Mesenteric fat pad (tissue), 1 donor: ENCODE measurements around the gene LIN28A. TPM values are rescaled to one million over a fixed set of nuclear protein-coding genes. Genes with fewer than 3 reads are reported as not detected.

ENCODE experiments used
- DNase-seq: peaks from one replicate; pipeline ENCODE4 v3.0.0-alpha.2; 2020; ENCODE audit warnings: low spot score
- total RNA-seq: library from RNA; stranded (reverse); fragmentation: NEBNext Ultra II Directional; extraction: Animal tissue kit (Norgen Biotek cat#: 25700); gene quantifications from one replicate; pipeline ENCODE4 v1.2.1, GENCODE V29; 2021
- donor health status: DM: yes; HTN: yes; CAD: no.

LIN28A gene
- total RNA-seq, 1 donor from 2014 or later: not detected

GRCh38 chr1:26387447-26387846 lies 23.2 kb upstream of the LIN28A start:
- no peak for DNase-seq

GRCh38 chr1:26388791-26389445 lies 21.7 kb upstream of the LIN28A start:
- no peak for DNase-seq

- no peak for DNase-seq
Observed at GRCh38 chr1:26389604-26390247, 20.9 kb upstream of the LIN28A start.

- DNase-seq: no peak
Observed at GRCh38 chr1:26391450-26391849, 19.2 kb upstream of the LIN28A start.

- no peak for DNase-seq
Observed at GRCh38 chr1:26395754-26396153, 14.9 kb upstream of the LIN28A start.

GRCh38 chr1:26399034-26399433 lies 11.6 kb upstream of the LIN28A start:
- peak; percentile 8 for DNase-seq

GRCh38 chr1:26401891-26402290 lies 8.7 kb upstream of the LIN28A start:
- DNase-seq: no peak

- DNase-seq: no peak
Observed at GRCh38 chr1:26403656-26404055, 7.0 kb upstream of the LIN28A start.

GRCh38 chr1:26404641-26405040 lies 6.0 kb upstream of the LIN28A start:
- DNase-seq: no peak

- DNase-seq: peak; percentile 35
Observed at GRCh38 chr1:26405281-26405915, 5.2 kb upstream of the LIN28A start.

GRCh38 chr1:26408604-26409003 lies 2.0 kb upstream of the LIN28A start:
- DNase-seq: peak; percentile 88

- DNase-seq: no peak
Observed at GRCh38 chr1:26409191-26409807, 1.3 kb upstream of the LIN28A start.

GRCh38 chr1:26411624-26412074 lies 1.0 kb downstream of the LIN28A start:
- no peak for DNase-seq

GRCh38 chr1:26412180-26412840 lies 1.7 kb downstream of the LIN28A start:
- peak; percentile 37 for DNase-seq

- no peak for DNase-seq
Observed at GRCh38 chr1:26413031-26413430, 2.4 kb downstream of the LIN28A start.

GRCh38 chr1:26417111-26417759 lies 6.6 kb downstream of the LIN28A start:
- peak; percentile 91 for DNase-seq

- DNase-seq: peak; percentile 55
Observed at GRCh38 chr1:26418865-26419349, 8.3 kb downstream of the LIN28A start.

GRCh38 chr1:26419494-26419893 lies 8.9 kb downstream of the LIN28A start:
- DNase-seq: no peak

GRCh38 chr1:26429721-26430120 lies 19.1 kb downstream of the LIN28A start:
- no peak for DNase-seq

GRCh38 chr1:26431979-26432695 lies 21.5 kb downstream of the LIN28A start, which contains the start of gene DHDDS:
TSS of gene DHDDS (plus strand) at chr1:26432321. CDS start at chr1:26432946, 625 bp downstream.
- peak; percentile 99 for DNase-seq
